HepG2 (cell line): ENCODE data around the gene OR2F1. TPM values are rescaled to one million over a fixed set of nuclear protein-coding genes. Genes with fewer than 3 reads are reported as not detected.

Experiments used
- ATAC-seq: fragments of 200-7000 bp; cut with Tn5 transposase; 3 replicates; pipeline ENCODE4 v1.9.1; 2020; ENCODE audit warnings: mild to moderate bottlenecking, moderate library complexity
- BruUV-seq: library from RNA; stranded (reverse); fragments of 400-500 nt; replicated peaks from 2 replicates; lab custom pipeline; 2021; lab: Mats Ljungman, UMichigan
- CTCF ChIA-PET: fragments of 300-600 bp; formaldehyde crosslinking; extraction: SDS; loops from one replicate; lab custom pipeline; 2021; ENCODE audit warnings: low total read pairs, inconsistent platforms, low intra/inter-chr PET ratio; lab: Yijun Ruan, JAX
- POLR2A ChIA-PET: fragments of 350-600 bp; sonication (Branson Sonifier 250); formaldehyde crosslinking; loops from one replicate; lab custom pipeline; 2020; ENCODE audit warnings: antibody characterized with exemption, inconsistent platforms; lab: Yijun Ruan, JAX
- DNase-seq: peaks from one replicate; pipeline ENCODE4 v3.0.0-alpha.2; 2015; ENCODE audit warnings: low spot score
- FAIRE-seq: peaks from 3 replicates; lab custom pipeline; 2011; peaks lifted over from hg19 to GRCh38; lab: Jason Lieb, UNC
- H2AFZ ChIP-seq: one replicate; pipeline ENCODE4 v1.6.1; 2011; ENCODE audit warnings: low read length, inconsistent platforms
- H3K27ac ChIP-seq: fragments of 300-600 bp; 3 replicates; pipeline ENCODE4 v1.8.0; 2011; ENCODE audit warnings: mixed run types, mild to moderate bottlenecking, mixed read lengths, low read length, inconsistent platforms; ENCODE audit not compliant: insufficient read depth; ENCODE audit errors: extremely low read length
- H3K27me3 ChIP-seq, 2 experiments: fragments of 200-600 bp in 1 of 2; 2 replicates in 1 of 2; 3 replicates in 1 of 2; pipeline versions ENCODE4 v1.6.0 to v1.8.0; 2011; ENCODE audit warnings: low read length in 2 of 2, mild to moderate bottlenecking in 2 of 2, moderate library complexity in 2 of 2, inconsistent platforms in 1 of 2; ENCODE audit not compliant: insufficient read depth in 2 of 2, control insufficient read depth in 1 of 2
- H3K36me3 ChIP-seq, 2 experiments: fragments of 200-600 bp in 1 of 2; replicated peaks in 1 of 2; 2 replicates in 1 of 2; 3 replicates in 1 of 2; pipeline versions ENCODE4 v1.5.1 to v1.8.0; 2011; ENCODE audit warnings: low read length in 2 of 2, inconsistent platforms in 1 of 2; ENCODE audit not compliant: insufficient read depth in 2 of 2, control insufficient read depth in 1 of 2
- H3K4me1 ChIP-seq: 2 replicates; pipeline ENCODE4 v1.5.1; 2012; ENCODE audit warnings: low read length, inconsistent platforms; ENCODE audit not compliant: insufficient read depth
- H3K4me2 ChIP-seq: 2 replicates; pipeline ENCODE4 v1.6.0; 2011; ENCODE audit warnings: low read depth, low read length, inconsistent platforms
- H3K4me3 ChIP-seq, 3 experiments: fragments of 200-600 bp in 1 of 3; sonication (generic), shearing (Covaris generic) in 1 of 3; replicated peaks in 1 of 3; 2 replicates each; pipeline ENCODE4 v1.5.1; 2011 to 2016; ENCODE audit warnings: low read length in 3 of 3, inconsistent platforms in 2 of 3, low read depth in 2 of 3, mild to moderate bottlenecking in 2 of 3, control low read depth in 1 of 3, mixed read lengths in 1 of 3; ENCODE audit not compliant: insufficient read depth in 1 of 3
- H3K79me2 ChIP-seq: one replicate; pipeline ENCODE4 v1.6.1; 2011; ENCODE audit warnings: low read length, inconsistent platforms; ENCODE audit not compliant: insufficient read depth
- H3K9ac ChIP-seq: 2 replicates; pipeline ENCODE4 v1.6.0; 2011; ENCODE audit warnings: mild to moderate bottlenecking, low read depth, low read length, inconsistent platforms; ENCODE audit not compliant: insufficient read depth
- H3K9me3 ChIP-seq: 2 replicates; pipeline ENCODE4 v1.5.1; 2012; ENCODE audit warnings: mild to moderate bottlenecking, low read length
- H4K20me1 ChIP-seq: 2 replicates; pipeline ENCODE4 v1.6.0; 2011; ENCODE audit warnings: inconsistent platforms, mild to moderate bottlenecking, low read length, moderate library complexity; ENCODE audit not compliant: insufficient read depth
- MZF1 ChIP-seq: sonication (generic); formaldehyde crosslinking; IDR thresholded peaks from 2 replicates; pipeline ENCODE4 v1.8.1; 2023; ENCODE audit warnings: mild to moderate bottlenecking, missing genetic modification reagents, borderline replicate concordance
- ZNF557 ChIP-seq: sonication (generic); formaldehyde crosslinking; IDR thresholded peaks from 2 replicates; pipeline ENCODE4 v1.4.0; 2020; ENCODE audit warnings: missing genetic modification reagents
- ZNF883 ChIP-seq: sonication (generic); formaldehyde crosslinking; IDR thresholded peaks from 2 replicates; pipeline ENCODE4 v1.5.1; 2020; ENCODE audit warnings: mild to moderate bottlenecking, missing genetic modification reagents; ENCODE audit errors: not compliant biosample characterization
- in situ Hi-C: cut with HindIII; loops from 2 replicates; pipeline ENCODE4 v1.10.0; 2017; ENCODE audit warnings: low pct_unique_long_range_greater_than_20kb; ENCODE audit not compliant: extremely low pct_ligation_motif_present
- intact Hi-C: fragments of 100-400 bp; cut with micrococcal nuclease; formaldehyde crosslinking; loops from one replicate; pipeline ENCODE4 v1.10.0; 2022; ENCODE audit not compliant: unreplicated experiment
- polyA plus RNA-seq, 8 experiments: library from polyadenylated mRNA; depleted of rRNA in 3 of 8; stranded (reverse) in 7 of 8; unstranded in 1 of 8; fragments of >200 nt; fragmentation: Illumina TruSeq in 4 of 8; extraction: Trizol in 4 of 8; gene quantifications; 2 replicates each; pipeline versions ENCODE4 v1.2.1 to v1.2.3, GENCODE V29; 2011 to 2016; ENCODE audit warnings: low read depth in 4 of 8, missing spikeins in 1 of 8, mixed read lengths in 1 of 8; ENCODE audit not compliant: insufficient read depth in 1 of 8
- total RNA-seq, 5 experiments: library from RNA; depleted of rRNA; stranded (reverse); fragments of >200 nt; fragmentation: Illumina TruSeq; extraction: Trizol; gene quantifications; 2 replicates each; pipeline ENCODE4 v1.2.3, GENCODE V29; 2016; ENCODE audit warnings: low read depth in 1 of 5
- TF ChIP-seq, protein P1 (sequence below): sonication (generic); formaldehyde crosslinking; IDR thresholded peaks from 2 replicates; pipeline ENCODE4 v1.4.0; 2020; ENCODE audit warnings: missing genetic modification reagents; ENCODE audit errors: not compliant biosample characterization
- TF ChIP-seq, protein P2 (sequence below): sonication (generic); formaldehyde crosslinking; IDR thresholded peaks from 2 replicates; pipeline ENCODE4 v1.4.0; 2020; ENCODE audit warnings: mild to moderate bottlenecking, low read depth, missing genetic modification reagents
- TF ChIP-seq, protein P3 (sequence below): IDR thresholded peaks from 2 replicates; pipeline ENCODE4 v1.6.1; 2018; ENCODE audit warnings: missing genetic modification reagents, mild to moderate bottlenecking, missing compliant biosample characterization

OR2F1 gene
- total and polyA plus RNA-seq, 2 of the 13 experiments (the other 11 are each of a cell fraction or from before 2014, with no cell fraction given), result 0.36 to 1.5 TPM

DNA sequence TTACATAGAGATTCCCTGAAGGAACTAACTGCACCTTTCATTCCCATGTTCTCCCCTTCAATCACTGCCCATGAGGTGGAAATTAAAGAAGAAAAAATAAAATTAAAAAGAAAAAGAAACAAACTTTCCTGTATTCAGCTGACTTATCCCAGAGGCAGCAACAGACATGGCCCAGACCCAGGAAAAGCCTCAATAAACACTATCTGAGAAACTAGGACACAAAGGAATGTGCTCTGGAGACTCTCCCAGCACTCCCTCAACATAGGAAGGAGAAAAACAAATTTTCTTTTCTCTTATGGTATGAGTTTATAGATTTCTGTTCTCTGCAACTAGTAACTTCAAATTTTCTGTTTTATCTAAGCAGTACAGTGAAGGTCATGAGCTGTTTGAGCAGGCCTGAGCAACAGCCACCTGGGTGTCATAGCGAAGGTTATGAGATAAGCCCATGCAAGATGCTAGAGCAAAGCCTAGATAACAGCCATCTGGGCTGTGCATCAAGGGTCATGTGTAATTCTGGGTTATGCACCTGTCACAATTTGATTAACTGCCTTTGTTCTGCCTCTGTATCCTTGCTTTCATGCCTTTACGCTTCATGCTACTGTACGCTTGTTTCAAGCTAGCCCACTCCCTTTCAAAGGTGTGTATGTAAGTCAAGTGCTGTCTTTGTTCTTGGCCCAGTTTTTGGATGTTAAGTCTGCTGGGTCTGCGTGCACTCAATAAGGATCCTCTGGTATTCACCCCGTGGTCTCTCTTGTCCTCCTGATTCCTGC, 34.5 kb downstream of the OR2F1 start (continued):
- TF ChIP-seq, protein P1, sequence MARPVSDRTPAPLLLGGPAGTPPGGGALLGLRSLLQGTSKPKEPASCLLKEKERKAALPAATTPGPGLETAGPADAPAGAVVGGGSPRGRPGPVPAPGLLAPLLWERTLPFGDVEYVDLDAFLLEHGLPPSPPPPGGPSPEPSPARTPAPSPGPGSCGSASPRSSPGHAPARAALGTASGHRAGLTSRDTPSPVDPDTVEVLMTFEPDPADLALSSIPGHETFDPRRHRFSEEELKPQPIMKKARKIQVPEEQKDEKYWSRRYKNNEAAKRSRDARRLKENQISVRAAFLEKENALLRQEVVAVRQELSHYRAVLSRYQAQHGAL, result no peak
- TF ChIP-seq, protein P2, sequence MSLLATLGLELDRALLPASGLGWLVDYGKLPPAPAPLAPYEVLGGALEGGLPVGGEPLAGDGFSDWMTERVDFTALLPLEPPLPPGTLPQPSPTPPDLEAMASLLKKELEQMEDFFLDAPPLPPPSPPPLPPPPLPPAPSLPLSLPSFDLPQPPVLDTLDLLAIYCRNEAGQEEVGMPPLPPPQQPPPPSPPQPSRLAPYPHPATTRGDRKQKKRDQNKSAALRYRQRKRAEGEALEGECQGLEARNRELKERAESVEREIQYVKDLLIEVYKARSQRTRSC (CRISPR knock-in tag), result no peak

DNA sequence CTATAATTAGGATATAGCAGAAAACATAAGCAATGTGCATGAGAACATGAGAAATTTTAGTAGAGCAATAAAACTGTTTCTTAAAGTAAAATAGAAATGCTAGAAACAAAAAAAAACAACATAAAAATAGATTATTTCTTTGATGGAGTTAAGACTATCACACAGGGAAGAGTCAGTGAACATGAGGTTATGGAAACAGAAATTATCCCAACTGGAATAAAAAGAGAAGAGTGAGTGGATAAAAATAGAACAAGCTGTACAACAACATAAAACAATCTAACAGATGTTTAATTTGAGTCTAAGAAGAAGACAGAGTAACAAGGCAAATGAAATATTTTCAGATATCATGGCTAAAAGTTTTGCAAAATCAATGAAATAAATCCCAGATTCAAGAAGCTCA, 38.0 kb downstream of the OR2F1 start:
- CTCF ChIA-PET, result no interaction called here
- Histone ChIP-seq H3K27ac (no peak overlapping the region), H4K20me1 (no peaks in the 10 kb centered on the region), H3K4me2 (no peak overlapping the region), H3K9ac (no peak overlapping the region), H3K4me3 (no peak overlapping the region), H3K27me3 (no peaks in the 10 kb centered on the region), H3K4me1 (no peaks in the 10 kb centered on the region), H3K9me3 (peaks cover 4% of the 10 kb centered on the region; the same call in 1 of the 2 replicates), H2AFZ (no peak overlapping the region), H3K79me2 (no peaks in the 10 kb centered on the region), H3K36me3 (no peaks in the 10 kb centered on the region)
- FAIRE-seq (no peak), ATAC-seq (no peak), DNase-seq (no peak)
- no peak for TF ChIP-seq ZNF883 (CRISPR knock-in tag)
- TF ChIP-seq, protein P3, sequence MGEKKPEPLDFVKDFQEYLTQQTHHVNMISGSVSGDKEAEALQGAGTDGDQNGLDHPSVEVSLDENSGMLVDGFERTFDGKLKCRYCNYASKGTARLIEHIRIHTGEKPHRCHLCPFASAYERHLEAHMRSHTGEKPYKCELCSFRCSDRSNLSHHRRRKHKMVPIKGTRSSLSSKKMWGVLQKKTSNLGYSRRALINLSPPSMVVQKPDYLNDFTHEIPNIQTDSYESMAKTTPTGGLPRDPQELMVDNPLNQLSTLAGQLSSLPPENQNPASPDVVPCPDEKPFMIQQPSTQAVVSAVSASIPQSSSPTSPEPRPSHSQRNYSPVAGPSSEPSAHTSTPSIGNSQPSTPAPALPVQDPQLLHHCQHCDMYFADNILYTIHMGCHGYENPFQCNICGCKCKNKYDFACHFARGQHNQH (CRISPR knock-in tag), result no peak
- TF ChIP-seq ZNF557 (CRISPR knock-in tag), result no peak
- no peak for TF ChIP-seq MZF1
- no TSS peak for BruUV-seq
- intact Hi-C loops, result no loop called here
- POLR2A ChIA-PET, result no interaction called here
- in situ Hi-C loops, result no loop called here
